Liver (tissue), 9 donors: Measurements from ENCODE around the gene CMTM7. TPM values are rescaled to one million over a fixed set of nuclear protein-coding genes. Genes with fewer than 3 reads are reported as not detected.

ENCODE experiments used
- DNase-seq: peaks from one replicate; pipeline ENCODE4 v3.0.0-alpha.2; 2017; ENCODE audit warnings: low spot score
- H3K27ac ChIP-seq, 2 donors: one replicate each; pipeline ENCODE4 v1.7.0; 2013; ENCODE audit warnings: inconsistent platforms in 2 of 2, low read length in 2 of 2, control low read depth in 1 of 2, low read depth in 1 of 2, mild to moderate bottlenecking in 1 of 2
- H3K27me3 ChIP-seq, 4 donors: one replicate each; pipeline versions ENCODE4 v1.6.1 to v1.7.0; 2013; ENCODE audit warnings: low read length in 3 of 4, inconsistent platforms in 1 of 4, mild to moderate bottlenecking in 1 of 4, moderate library complexity in 1 of 4; ENCODE audit not compliant: control insufficient read depth in 4 of 4, insufficient read depth in 4 of 4
- H3K36me3 ChIP-seq, 4 donors: one replicate each; pipeline versions ENCODE4 v1.6.1 to v1.7.0; 2013; ENCODE audit warnings: low read length in 3 of 4, mild to moderate bottlenecking in 3 of 4, low read depth in 1 of 4, moderate library complexity in 1 of 4; ENCODE audit not compliant: control insufficient read depth in 4 of 4, insufficient read depth in 3 of 4
- H3K4me1 ChIP-seq, 4 donors: one replicate each; pipeline versions ENCODE4 v1.6.1 to v1.7.0; 2013; ENCODE audit warnings: low read length in 3 of 4, mild to moderate bottlenecking in 3 of 4, moderate library complexity in 1 of 4; ENCODE audit not compliant: control insufficient read depth in 4 of 4, insufficient read depth in 4 of 4
- H3K4me3 ChIP-seq, 3 donors: one replicate each; pipeline versions ENCODE4 v1.6.1 to v1.7.0; 2013; ENCODE audit warnings: low read length in 3 of 3, control low read depth in 1 of 3, low read depth in 1 of 3, mild to moderate bottlenecking in 1 of 3
- H3K9ac ChIP-seq, 2 donors: one replicate each; pipeline ENCODE4 v1.7.0; 2013; ENCODE audit warnings: low read length in 2 of 2, mild to moderate bottlenecking in 2 of 2, moderate library complexity in 2 of 2, control low read depth in 1 of 2, low read depth in 1 of 2
- H3K9me3 ChIP-seq, 4 donors: one replicate each; pipeline versions ENCODE4 v1.6.1 to v1.7.0; 2013; ENCODE audit warnings: low read length in 3 of 4; ENCODE audit not compliant: control insufficient read depth in 4 of 4
- ATF3 ChIP-seq: IDR thresholded peaks from 2 replicates; pipeline ENCODE4 v1.6.1; 2016; ENCODE audit warnings: antibody characterized with exemption
- EGR1 ChIP-seq, 2 donors: IDR thresholded peaks; 2 replicates each; pipeline ENCODE4 v1.6.1; 2016 to 2018; ENCODE audit warnings: antibody characterized with exemption in 2 of 2, low read depth in 2 of 2
- FOXA1 ChIP-seq: IDR thresholded peaks from 2 replicates; pipeline ENCODE4 v1.6.1; 2016; ENCODE audit warnings: antibody characterized with exemption
- FOXA2 ChIP-seq: IDR thresholded peaks from 2 replicates; pipeline ENCODE4 v1.6.1; 2016; ENCODE audit warnings: antibody characterized with exemption
- GABPA ChIP-seq, 2 donors: IDR thresholded peaks in 1 of 2; conservative IDR thresholded peaks in 1 of 2; 2 replicates each; pipeline ENCODE4 v1.6.1; 2016; ENCODE audit warnings: antibody characterized with exemption in 2 of 2, mild to moderate bottlenecking in 1 of 2, moderate library complexity in 1 of 2
- HNF4A ChIP-seq, 2 donors: conservative IDR thresholded peaks; 2 replicates each; pipeline ENCODE4 v1.6.1; 2016; ENCODE audit warnings: antibody characterized with exemption in 2 of 2, mild to moderate bottlenecking in 2 of 2
- JUND ChIP-seq, 2 donors: IDR thresholded peaks; 2 replicates each; pipeline ENCODE4 v1.6.1; 2016; ENCODE audit warnings: antibody characterized with exemption in 2 of 2
- NR2F2 ChIP-seq: IDR thresholded peaks from 2 replicates; pipeline ENCODE4 v1.6.1; 2016; ENCODE audit warnings: antibody characterized with exemption
- RAD21 ChIP-seq, 2 donors: IDR thresholded peaks; 2 replicates each; pipeline ENCODE4 v1.6.1; 2016; ENCODE audit warnings: antibody characterized with exemption in 2 of 2, mild to moderate bottlenecking in 2 of 2
- RXRA ChIP-seq, 2 donors: IDR thresholded peaks; 2 replicates each; pipeline ENCODE4 v1.6.1; 2017 to 2018; ENCODE audit warnings: antibody characterized with exemption in 2 of 2, mild to moderate bottlenecking in 1 of 2
- SP1 ChIP-seq: IDR thresholded peaks from 2 replicates; pipeline ENCODE4 v1.6.1; 2018; ENCODE audit warnings: antibody characterized with exemption, mild to moderate bottlenecking
- TAF1 ChIP-seq: conservative IDR thresholded peaks from 2 replicates; pipeline ENCODE4 v1.6.1; 2016; ENCODE audit warnings: antibody characterized with exemption, mild to moderate bottlenecking
- ZBTB33 ChIP-seq: IDR thresholded peaks from 2 replicates; pipeline ENCODE4 v1.6.1; 2016; ENCODE audit warnings: antibody characterized with exemption
- WGBS: extraction: QIAGEN DNeasy Blood & Tissue Kit; methylation state at CpG from one replicate; pipeline ENCODE4 v1.1.7; 2013; 5-methylcytosine and 5-hydroxymethylcytosine counted together
- polyA plus RNA-seq, 2 donors: library from polyadenylated mRNA; stranded (reverse) in 1 of 2; unstranded in 1 of 2; fragments of 200-250 nt in 1 of 2; fragments of >200 nt in 1 of 2; fragmentation: Nextera tagmentation in 1 of 2; extraction: Ambion mirVana in 1 of 2; gene quantifications; one replicate each; pipeline versions ENCODE4 v1.2.1 to v1.2.3, GENCODE V29; 2013 to 2015
- total RNA-seq, 2 donors: library from RNA; depleted of rRNA; stranded (reverse); fragments of >200 nt; gene quantifications; one replicate each; pipeline ENCODE4 v1.2.3, GENCODE V29; 2014
- TF ChIP-seq, protein P1 (sequence below): IDR thresholded peaks from 2 replicates; pipeline ENCODE4 v1.6.1; 2016; ENCODE audit warnings: antibody characterized with exemption
- donor health status: healthy.
- donor health status: healthy.
- donor health status: healthy.
- donor health status: healthy.
- donor health status: healthy.

CMTM7 gene
- total and polyA plus RNA-seq, 4 donors: 3.6 to 20.3 (median 4.1) TPM

DNA sequence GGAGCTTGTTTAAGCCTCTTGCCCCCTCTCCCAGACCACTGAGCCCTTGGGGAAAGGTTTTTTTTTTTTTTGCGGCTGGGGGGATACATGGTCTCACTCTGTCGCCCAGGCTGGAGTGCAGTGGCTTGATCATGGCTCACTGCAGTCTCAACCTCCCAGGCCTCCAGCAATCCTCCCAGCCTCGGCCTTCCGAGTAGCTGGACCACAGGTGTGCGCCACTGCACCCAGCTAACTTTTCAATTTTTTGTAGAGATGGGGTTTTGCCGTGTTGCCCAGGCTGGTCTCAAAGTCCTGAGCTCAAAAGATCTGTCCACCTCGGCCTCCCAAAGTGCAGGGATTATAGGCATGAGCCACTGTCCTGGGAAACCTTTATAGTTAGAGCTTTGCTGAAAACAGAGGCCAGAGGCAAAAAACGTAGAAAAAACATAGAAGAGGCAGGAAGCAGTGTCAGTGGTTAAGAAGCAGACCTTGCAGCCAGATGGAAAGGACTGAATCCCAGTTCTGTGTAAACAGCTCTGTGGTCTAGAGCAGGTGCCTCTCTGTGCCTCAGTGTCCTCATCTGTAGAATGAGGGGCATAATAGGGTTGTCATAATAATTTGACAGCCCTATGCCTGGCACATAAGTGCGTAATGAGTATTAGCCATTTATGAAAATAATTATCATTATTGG is 33.1 kb downstream of the CMTM7 start:
- TF ChIP-seq ATF3 (no peak), ZBTB33 (no peak), HNF4A (conservative IDR thresholded peaks at IDR 0.05) (no peak), GABPA (IDR thresholded peaks at IDR 0.05 in 1 of 2, conservative IDR thresholded peaks at IDR 0.05 in 1 of 2) (no peak)
- WGBS: 84% methylated on average over 9 of the region's 9 CpGs
- Histone ChIP-seq H3K27ac (no peak overlapping the region), H3K9me3 (no peaks in the 10 kb centered on the region), H3K27me3 (no peaks in the 10 kb centered on the region), H3K36me3 (no peaks in the 10 kb centered on the region), H3K4me3 (no peak overlapping the region), H3K4me1 (peaks cover 2 to 22% (median 9%) of the 10 kb centered on the region in 4 donors), H3K9ac (no peak overlapping the region)
- DNase-seq: no peak

DNA sequence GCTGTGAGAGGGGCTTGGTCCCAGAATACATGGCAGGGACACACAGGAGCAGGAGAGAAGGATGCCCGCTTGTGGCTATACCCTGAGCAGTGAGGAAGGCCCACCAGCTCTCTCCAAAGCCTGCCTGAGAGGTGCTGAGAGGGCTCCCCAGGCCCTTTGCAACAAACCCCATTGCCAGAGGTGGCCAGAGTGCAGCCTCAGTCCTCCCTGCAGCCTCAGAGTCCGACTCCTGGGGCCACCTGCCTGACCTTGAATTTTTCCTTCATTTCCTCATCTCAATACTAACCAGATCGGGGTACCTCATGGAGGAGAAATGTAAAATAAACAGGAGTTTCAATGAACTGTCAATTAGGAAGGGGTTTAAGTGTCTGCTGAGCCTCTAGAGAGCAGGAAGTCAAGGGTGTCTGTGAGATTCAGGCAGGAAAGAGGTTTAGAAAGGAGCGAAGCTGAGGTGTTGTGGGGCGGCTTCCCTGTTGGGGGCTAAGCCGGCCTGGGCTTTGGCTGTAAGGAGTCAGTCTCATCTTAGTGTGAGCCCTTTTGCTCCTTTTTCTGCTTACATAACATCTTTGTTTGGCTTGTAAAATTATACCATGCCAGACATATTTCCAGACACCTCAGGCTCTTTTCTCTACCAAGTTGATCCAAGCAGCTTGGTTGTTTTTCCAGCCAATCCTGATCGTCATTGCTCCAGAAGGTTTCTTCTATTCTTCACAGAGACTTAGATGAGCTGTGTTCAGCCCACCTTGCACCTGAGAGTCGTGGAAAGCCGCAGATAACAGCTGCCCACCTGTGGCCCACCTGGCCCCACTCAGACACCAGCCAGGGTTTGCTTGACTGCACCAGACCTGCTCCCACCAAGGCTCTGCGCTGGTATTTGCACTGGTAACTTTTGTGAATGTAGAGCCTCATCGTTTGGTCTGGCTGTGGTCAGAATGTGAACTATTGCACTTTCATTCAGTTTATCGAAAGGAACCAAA is 36.7 kb downstream of the CMTM7 start:
- no peaks in the 10 kb centered on the region for H3K9me3 ChIP-seq
- H3K9ac ChIP-seq: no peak overlapping the region
- no peaks in the 10 kb centered on the region for H3K27me3 ChIP-seq
- no peaks in the 10 kb centered on the region for H3K36me3 ChIP-seq
- 80% methylated on average over 12 of the region's 12 CpGs for WGBS
- no peak for DNase-seq
- TF ChIP-seq ATF3 (no peak), TAF1 (no peak), EGR1 (IDR thresholded peaks at IDR 0.05; ENCODE audit: low read depth in 2 of 2) (no peak), JUND (IDR thresholded peaks at IDR 0.05) (no peak), NR2F2 (no peak), RXRA (IDR thresholded peaks at IDR 0.05) (no peak), RAD21 (IDR thresholded peaks at IDR 0.05) (no peak), FOXA2 (no peak), SP1 (no peak), FOXA1 (no peak)
- TF ChIP-seq, protein P1, sequence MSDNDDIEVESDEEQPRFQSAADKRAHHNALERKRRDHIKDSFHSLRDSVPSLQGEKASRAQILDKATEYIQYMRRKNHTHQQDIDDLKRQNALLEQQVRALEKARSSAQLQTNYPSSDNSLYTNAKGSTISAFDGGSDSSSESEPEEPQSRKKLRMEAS: no peak
- H3K4me1 ChIP-seq: peaks cover 0 to 7% (median 0%) of the 10 kb centered on the region in 4 donors
- H3K4me3 ChIP-seq: no peak overlapping the region
- H3K27ac ChIP-seq: no peak overlapping the region

DNA sequence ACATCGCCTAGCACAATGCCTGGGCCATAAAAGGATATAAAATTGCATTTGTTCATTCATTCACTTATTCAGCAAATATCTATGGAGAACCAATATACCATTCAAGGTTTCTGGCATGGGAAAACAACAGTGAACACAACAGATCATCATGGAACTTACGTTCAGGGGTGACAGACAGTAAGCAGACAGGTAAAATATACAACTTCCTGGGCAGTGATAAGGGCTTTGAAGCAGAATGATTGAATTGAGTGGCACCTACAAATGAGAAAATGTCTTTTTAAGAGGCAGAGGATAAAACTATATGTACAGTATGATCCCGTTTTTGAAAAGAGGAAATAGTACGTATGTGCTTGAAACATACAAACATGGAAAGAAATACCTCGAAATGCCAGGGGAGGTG is 39.2 kb downstream of the CMTM7 start:
- H3K27me3 ChIP-seq: no peaks in the 10 kb centered on the region
- no peaks in the 10 kb centered on the region for H3K9me3 ChIP-seq
- H3K4me3 ChIP-seq: no peak overlapping the region
- no peak overlapping the region for H3K27ac ChIP-seq
- 84% methylated on average over 5 of the region's 5 CpGs for WGBS
- no peaks in the 10 kb centered on the region for H3K36me3 ChIP-seq
- H3K9ac ChIP-seq: no peak overlapping the region
- peaks cover 0 to 2% (median 0%) of the 10 kb centered on the region in 4 donors for H3K4me1 ChIP-seq
- TF ChIP-seq EGR1 (IDR thresholded peaks at IDR 0.05; ENCODE audit: low read depth in 2 of 2): no peak
- DNase-seq: no peak
